ENCODE data around the gene DRG2.

- TF ChIP-seq CTCF (IDR thresholded peaks at IDR 0.05 in 8 of 11, conservative IDR thresholded peaks at IDR 0.05 in 3 of 11) = no peak
- TF ChIP-seq POLR2AphosphoS5 (IDR thresholded peaks at IDR 0.05) = no peak
These were observed 54.7 kb downstream of the DRG2 start for GRCh38 chr17:18142417-18142816.

All from spleen (tissue), 7 donors.